Medulla oblongata (tissue), 1 donor: ENCODE results near the gene RESF1.

Experiments
- DNase-seq: peaks from one replicate; pipeline ENCODE4 v3.0.0-alpha.2; 2015; ENCODE audit errors: extremely low spot score

Gene RESF1

DNA sequence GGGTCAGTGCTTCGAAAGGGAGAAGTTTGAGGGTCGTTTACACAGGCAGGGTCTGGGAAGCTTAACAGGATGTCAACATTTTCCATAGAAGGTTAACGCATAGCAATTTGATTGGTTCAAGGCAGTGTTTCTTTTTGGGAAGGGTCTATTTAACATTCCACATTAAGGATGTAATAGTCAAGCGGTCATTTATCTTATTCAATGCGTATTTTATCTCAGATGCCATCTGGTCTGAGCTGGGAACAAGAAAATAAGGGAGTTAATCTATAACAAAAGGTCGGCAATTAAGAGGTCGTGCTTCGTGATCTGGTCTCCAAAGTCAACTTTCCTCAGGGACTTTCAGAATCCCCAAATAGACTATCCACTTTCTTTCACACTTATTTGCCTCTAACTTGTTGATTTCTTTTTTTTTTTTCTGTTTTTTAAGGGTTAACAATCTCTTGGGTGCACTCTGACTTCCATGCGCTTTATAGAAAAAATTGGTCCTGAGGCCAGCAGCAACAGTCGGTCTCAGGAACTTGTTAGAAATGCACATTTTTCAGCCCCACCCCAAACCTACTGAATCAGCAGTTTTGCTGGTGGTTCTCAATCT, 550 bp upstream of the RESF1 start:
- no peak for DNase-seq

DNA sequence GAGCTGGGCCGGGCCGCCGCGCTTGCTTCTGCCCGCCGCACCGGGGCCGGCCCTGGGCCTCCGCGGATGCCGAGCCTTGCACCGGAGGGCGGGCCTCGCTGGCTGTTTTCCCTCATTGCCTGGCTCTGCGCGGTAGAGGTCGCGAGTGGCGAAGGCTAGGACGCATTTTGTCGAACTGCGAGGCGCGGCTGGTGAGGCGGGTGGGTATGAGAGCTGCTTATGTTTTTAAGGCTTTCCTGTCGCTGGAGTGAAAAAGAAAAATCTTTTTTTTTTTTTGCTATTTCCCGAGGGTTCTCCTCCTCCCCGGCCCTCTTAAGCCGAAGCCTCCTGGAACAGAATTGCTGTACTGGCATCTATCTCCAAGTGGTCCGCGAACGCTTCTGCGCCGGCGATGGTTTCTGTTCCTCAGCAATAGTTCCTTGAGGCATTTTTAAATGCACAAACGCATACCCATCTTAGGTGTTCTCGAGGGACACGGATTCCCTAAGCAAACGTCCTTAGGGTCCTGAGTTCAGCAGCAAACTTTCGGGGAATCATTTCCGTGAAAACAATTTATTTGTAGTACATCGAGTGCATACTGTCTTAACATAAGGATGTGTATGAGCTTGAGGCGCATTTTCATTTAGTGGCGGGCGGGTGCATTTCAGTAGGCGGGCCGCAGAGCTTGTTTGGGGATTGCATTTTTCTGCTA, 631 bp downstream of the RESF1 start:
- DNase-seq, result peak; percentile 70

DNA sequence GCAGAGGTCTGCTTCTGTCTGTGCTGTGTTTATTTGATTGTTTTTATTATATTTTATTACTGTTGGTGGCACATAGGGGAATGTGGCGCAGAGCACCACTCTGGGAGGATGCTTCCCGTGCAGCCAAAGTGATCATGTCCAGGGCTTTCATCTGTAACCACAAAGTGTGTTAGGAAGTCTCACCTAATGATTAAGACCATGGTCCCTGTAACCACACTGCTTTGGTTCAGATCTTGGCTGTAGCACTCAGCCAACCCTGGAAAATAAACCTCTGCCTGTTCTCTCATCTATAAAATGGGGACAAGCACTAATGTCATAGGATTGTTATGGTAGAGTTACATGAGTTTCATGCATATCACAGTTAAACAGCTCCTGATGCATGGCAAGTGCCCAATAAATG, 1.9 kb downstream of the RESF1 start:
- DNase-seq, result no peak

GRCh38 chr12:31962076-31962475, 2.9 kb downstream of the RESF1 start:
- no peak for DNase-seq

DNA sequence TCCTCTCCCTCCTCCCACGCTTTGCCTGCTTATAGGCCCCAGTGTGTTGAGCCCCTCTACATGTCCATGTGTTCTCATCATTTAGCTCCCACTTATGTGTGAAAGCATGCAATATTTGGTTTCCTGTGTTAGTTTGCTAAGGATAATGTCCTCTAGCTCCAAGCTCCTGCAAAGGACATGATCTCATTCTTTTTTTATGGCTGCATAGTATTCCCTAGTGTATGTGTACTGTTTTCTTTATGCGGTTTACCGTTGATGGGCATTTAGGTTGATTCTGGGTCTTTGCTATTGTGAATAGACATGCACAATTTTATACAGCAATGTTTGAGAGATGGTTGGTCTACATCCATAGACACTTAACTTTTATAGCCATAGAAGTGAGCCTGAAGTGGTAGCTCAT, 5.1 kb downstream of the RESF1 start:
- no peak for DNase-seq

DNA sequence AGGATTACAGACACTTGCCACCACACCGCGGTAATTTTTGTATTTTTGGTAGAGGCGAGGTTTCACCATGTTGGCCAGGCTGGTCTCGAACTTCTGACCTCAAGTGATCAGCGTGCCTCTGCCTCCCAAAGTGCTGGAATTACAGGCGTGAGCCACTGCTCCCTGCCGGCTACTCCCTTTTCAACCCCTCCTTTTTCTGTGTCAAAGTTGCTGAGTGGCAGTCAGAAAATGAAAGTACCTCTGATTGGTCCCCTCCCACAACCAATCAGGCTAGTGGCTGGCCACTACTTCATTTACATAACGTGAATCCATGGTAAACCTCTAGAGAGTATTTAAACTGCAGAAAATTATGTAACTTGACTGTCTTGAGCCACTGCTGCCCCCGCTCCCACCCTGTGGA, 5.9 kb downstream of the RESF1 start:
- DNase-seq, result no peak

- no peak for DNase-seq
Measured at GRCh38 chr12:31966558-31967205, 7.5 kb downstream of the RESF1 start.

DNA sequence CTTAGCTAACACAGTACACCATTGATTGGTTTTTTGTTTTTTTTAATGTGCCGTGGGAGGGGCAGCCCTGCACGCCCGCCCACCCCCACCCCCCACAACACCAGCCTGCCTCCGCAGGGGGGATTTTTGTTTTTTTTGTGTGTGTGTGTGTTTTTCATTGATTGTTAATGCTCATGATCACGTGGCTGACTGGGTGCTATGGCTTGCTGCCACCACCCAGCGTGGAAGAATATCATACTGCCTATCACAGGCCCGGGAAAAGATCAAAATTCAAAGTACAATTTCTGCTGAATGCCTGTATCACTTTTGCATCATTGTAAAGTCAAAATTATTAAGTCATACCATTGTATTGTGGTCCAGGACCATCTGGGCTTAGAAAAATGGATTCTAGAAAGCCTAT, 8.3 kb downstream of the RESF1 start:
- DNase-seq, result no peak

DNA sequence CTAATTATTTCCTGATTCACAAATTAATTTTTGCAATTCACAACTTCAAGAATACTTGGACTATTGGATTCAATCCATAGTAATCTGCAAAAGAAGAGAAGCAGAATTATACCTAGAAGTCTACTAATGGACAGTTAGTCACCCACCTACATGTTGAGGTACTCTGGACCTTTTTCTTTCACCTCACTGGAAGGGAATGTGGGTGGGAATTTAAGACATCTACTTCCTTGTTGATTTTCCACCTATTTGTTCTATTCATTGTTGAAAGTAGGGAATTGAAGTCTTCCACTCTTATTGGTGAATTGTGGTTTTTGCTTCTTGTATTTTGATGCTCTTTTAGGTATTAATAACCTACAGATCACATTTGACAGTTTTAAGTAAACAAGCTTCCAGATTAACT, 11.0 kb downstream of the RESF1 start:
- no peak for DNase-seq

GRCh38 chr12:31973818-31974217, 14.6 kb downstream of the RESF1 start:
- DNase-seq, result no peak

DNA sequence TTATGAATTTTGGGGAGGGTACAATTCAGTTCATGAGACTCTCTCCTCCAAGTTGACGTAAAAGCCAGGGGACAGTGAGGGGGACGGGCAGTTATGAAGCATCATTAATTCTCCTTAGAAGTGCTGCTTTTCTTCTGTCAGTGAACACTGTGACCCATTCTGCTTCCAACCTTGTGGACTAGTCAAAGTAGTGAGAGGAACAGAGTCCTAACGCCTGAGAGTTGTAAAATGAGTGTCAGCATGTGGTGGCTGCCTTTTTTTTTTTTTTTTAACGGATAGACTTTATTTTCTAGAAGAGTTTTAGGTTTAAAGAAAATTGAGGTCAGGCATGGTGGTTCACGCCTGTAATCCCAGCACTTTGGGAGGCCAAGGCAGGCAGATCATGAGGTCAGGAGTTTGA, 15.5 kb downstream of the RESF1 start:
- no peak for DNase-seq

GRCh38 chr12:31984806-31985591, 25.8 kb downstream of the RESF1 start:
- DNase-seq, result no peak

- no peak for DNase-seq
Measured at GRCh38 chr12:31985832-31986231, 26.6 kb downstream of the RESF1 start.

DNA sequence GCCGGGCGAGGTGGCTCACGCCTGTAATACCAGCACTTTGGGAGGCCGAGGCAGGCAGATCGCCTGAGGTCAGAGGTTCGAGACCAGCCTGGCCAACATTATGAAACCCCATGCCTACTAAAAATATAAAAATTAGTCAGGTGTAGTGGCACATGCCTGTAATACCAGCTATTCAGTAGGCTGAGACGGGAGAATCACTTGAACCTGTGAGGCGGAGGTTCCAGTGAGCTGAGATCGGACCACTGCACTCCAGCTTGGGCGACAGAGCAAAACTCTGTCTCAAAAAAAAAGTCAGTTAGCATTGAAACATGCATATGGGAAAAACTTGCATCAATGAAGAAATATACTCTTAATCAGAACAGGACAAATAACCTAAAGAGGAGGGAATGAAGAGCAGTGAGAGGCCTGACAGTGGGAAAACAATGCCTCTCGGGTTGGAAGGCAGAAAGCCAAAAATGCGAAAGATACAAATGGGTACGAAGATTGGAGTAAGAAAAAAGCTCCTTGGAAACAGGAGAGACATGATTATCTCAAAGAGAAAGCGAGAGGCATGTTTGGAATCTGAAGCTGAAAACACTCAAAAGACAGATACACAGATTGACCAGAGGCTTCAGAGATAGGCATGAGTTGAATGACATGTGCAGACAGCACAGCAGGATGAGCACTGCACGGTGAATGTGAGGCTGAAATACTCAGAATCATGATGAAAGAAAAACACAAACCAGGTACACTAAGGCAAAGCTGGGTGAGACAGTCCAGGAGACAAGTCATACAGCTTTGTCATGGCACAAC, 30.6 kb downstream of the RESF1 start:
- no peak for DNase-seq

GRCh38 chr12:31991146-31991545, 31.9 kb downstream of the RESF1 start:
- DNase-seq, result no peak

GRCh38 chr12:31991815-31992214, 32.6 kb downstream of the RESF1 start:
- no peak for DNase-seq

DNA sequence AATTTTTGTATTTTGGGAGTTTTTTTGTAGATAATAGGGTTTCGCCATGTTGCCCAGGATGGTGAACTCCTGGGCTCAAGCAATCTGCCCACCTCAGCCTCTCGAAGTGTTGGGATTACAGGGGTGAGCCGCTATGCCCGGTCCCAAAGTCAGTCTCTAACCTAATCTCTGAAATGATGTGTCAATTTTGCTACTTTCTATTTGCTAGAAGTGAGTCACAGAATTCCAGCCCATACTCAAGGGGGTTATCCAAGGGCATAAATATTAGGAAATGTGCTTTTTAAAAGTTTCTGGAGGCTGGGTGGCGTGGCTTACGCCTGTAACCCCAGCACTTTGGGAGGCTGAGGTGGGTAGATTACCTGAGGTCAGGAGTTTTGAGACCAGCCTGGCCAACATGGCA, 40.5 kb downstream of the RESF1 start:
- DNase-seq, result no peak

DNA sequence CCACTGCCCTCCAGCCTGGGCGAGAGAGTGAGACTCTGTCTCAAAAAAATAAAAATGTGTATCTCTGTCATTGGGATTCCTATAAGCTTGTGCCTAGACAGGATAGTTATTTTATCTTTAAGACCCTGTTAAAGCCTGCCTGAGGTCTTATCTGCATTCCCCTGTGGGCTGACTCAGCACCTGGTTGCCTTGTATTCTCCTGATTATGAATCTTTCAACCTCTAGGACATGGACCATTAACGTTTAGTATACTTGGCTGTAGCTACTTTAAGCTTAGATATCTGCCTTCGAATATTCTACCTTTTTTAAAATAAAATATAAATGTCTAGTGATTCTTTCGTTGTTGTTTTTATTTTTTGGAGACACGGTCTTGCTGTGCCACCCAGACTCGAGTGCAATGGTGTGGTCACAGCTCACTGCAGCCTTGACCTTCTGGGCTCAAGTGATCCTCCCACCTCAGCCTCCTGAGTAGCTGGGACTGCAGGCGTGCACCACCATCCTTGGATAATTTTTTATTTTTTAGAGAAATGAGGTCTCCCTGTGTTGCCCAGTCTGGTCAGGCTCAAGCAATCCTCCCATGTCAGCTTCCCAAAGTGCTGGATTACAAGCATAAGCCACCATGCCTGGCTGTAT, 41.3 kb downstream of the RESF1 start:
- DNase-seq, result no peak

DNA sequence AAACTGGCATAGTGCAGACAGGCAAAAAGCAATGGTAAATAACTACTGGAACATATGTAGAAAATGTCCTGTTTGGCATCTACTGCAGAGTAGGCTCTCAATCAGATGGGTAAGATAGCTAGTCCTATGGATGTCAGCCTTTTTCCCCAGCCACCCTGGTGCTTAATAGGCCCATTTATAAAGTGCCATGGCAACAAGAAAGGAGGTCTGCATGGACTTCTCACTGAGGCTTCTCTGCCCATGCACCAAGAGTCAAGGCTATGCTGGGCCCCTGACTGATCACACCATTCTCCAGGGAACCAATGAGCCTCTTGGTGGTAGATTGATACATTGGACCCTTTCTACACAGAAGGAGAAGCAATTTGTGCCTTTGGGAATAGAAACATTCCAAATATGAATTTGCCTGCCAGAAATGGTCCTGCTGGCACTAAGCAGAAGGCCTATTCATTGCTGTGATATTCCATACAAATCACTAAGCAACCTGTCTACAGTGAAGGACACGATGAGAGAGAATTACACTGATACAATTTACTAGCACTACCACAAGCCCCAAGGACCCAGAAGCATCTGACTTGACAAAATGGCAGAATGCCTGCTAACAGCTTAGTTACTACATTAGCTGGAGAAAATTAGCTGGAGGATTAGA, 43.8 kb downstream of the RESF1 start:
- no peak for DNase-seq

DNA sequence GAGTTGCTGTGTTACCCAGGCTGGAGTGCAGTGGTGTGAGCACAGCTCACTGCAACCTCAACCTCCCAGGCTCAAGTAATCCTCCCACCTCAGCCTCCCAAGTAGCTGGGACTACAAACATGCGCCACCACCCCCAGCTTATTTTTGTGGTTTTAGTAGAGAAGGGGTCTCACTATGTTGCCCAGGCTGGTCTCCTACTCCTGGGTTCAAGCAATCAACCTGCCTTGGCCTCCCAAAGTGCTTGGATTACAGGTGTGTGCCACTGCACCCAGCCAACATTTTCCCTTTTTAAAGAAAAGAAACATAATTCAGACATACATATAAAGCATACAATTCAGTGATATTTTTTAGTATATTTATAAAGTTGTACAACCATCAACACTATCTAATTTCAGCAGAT, 44.4 kb downstream of the RESF1 start:
- DNase-seq, result no peak
